Stomach smooth muscle (tissue), 2 donors: ENCODE data around the gene SMCO1.
"Not testable (repeated sequence)": the region's sequence is repeated elsewhere in the genome, so short reads cannot be mapped to it uniquely, and the experiment has no call there.

Experiments used
- H3K27ac ChIP-seq: one replicate; pipeline ENCODE4 v1.7.0; 2013; ENCODE audit warnings: mild to moderate bottlenecking, low read length, inconsistent platforms
- H3K27me3 ChIP-seq, 2 donors: one replicate each; pipeline ENCODE4 v1.7.0; 2013; ENCODE audit warnings: low read length in 2 of 2; ENCODE audit not compliant: insufficient read depth in 2 of 2, control insufficient read depth in 1 of 2
- H3K36me3 ChIP-seq, 2 donors: one replicate each; pipeline ENCODE4 v1.7.0; 2013; ENCODE audit warnings: low read length in 2 of 2; ENCODE audit not compliant: control insufficient read depth in 2 of 2, insufficient read depth in 2 of 2
- H3K4me1 ChIP-seq: one replicate; pipeline ENCODE4 v1.7.0; 2013; ENCODE audit warnings: low read length; ENCODE audit not compliant: control insufficient read depth, insufficient read depth
- H3K4me3 ChIP-seq, 2 donors: one replicate each; pipeline ENCODE4 v1.7.0; 2013; ENCODE audit warnings: low read length in 2 of 2
- H3K9ac ChIP-seq, 2 donors: one replicate each; pipeline ENCODE4 v1.7.0; 2013; ENCODE audit warnings: low read length in 2 of 2, mild to moderate bottlenecking in 1 of 2
- H3K9me3 ChIP-seq, 2 donors: one replicate each; pipeline ENCODE4 v1.7.0; 2013; ENCODE audit warnings: low read length in 2 of 2; ENCODE audit not compliant: control insufficient read depth in 2 of 2
- donor health status: healthy.
- donor health status: Pancreatic carcinoma.

Gene SMCO1

GRCh38 chr3:196493292-196493691 lies 21.9 kb downstream of the SMCO1 start:
- no peaks in the 10 kb centered on the region for H3K9me3 ChIP-seq
- no peak overlapping the region for H3K4me3 ChIP-seq
- H3K4me1 ChIP-seq: no peaks in the 10 kb centered on the region
- H3K27ac ChIP-seq: no peak overlapping the region
- no peak overlapping the region for H3K9ac ChIP-seq
- H3K36me3 ChIP-seq: no peaks in the 10 kb centered on the region
- H3K27me3 ChIP-seq: no peaks in the 10 kb centered on the region

GRCh38 chr3:196492080-196492479 lies 23.1 kb downstream of the SMCO1 start:
- Histone ChIP-seq H3K9me3 (no peaks in the 10 kb centered on the region), H3K27ac (no peak overlapping the region), H3K4me3 (no peak overlapping the region)

GRCh38 chr3:196489747-196490146 lies 25.4 kb downstream of the SMCO1 start:
- Histone ChIP-seq H3K27ac (no peak overlapping the region), H3K9me3 (no peaks in the 10 kb centered on the region), H3K9ac (no peak overlapping the region), H3K4me3 (no peak overlapping the region), H3K36me3 (peaks cover 15% of the 10 kb centered on the region in 2 donors), H3K4me1 (no peaks in the 10 kb centered on the region), H3K27me3 (no peaks in the 10 kb centered on the region)

More at GRCh38 chr3:196492080-196492479, 23.1 kb downstream of the SMCO1 start:
- Histone ChIP-seq H3K27me3 (no peaks in the 10 kb centered on the region), H3K36me3 (peaks cover 2 to 3% of the 10 kb centered on the region in 2 donors), H3K9ac (no peak overlapping the region), H3K4me1 (no peaks in the 10 kb centered on the region)

GRCh38 chr3:196486263-196486662 lies 28.9 kb downstream of the SMCO1 start:
- Histone ChIP-seq H3K9ac (no peak overlapping the region), H3K4me3 (no peak overlapping the region), H3K36me3 (peaks cover 31 to 37% of the 10 kb centered on the region in 2 donors), H3K9me3 (no peaks in the 10 kb centered on the region), H3K27ac (no peak overlapping the region), H3K27me3 (no peaks in the 10 kb centered on the region), H3K4me1 (no peaks in the 10 kb centered on the region)

GRCh38 chr3:196477678-196478077 lies 37.5 kb downstream of the SMCO1 start:
- H3K9me3 ChIP-seq: no peaks in the 10 kb centered on the region
- H3K4me3 ChIP-seq: no peak overlapping the region
- no peaks in the 10 kb centered on the region for H3K4me1 ChIP-seq
- no peaks in the 10 kb centered on the region for H3K27me3 ChIP-seq
- no peak overlapping the region for H3K27ac ChIP-seq
- H3K9ac ChIP-seq: no peak overlapping the region
- peaks cover 19 to 29% of the 10 kb centered on the region in 2 donors for H3K36me3 ChIP-seq

GRCh38 chr3:196472286-196472685 lies 42.9 kb downstream of the SMCO1 start:
- no peaks in the 10 kb centered on the region for H3K4me1 ChIP-seq
- peaks cover 21 to 24% of the 10 kb centered on the region in 2 donors for H3K36me3 ChIP-seq
- H3K9me3 ChIP-seq: no peaks in the 10 kb centered on the region
- H3K4me3 ChIP-seq: no peak overlapping the region
- no peaks in the 10 kb centered on the region for H3K27me3 ChIP-seq
- no peak overlapping the region for H3K9ac ChIP-seq
- no peak overlapping the region for H3K27ac ChIP-seq

GRCh38 chr3:196471551-196471950 lies 43.6 kb downstream of the SMCO1 start:
- no peak overlapping the region for H3K27ac ChIP-seq
- no peaks in the 10 kb centered on the region for H3K4me1 ChIP-seq
- no peaks in the 10 kb centered on the region for H3K9me3 ChIP-seq
- H3K4me3 ChIP-seq: no peak overlapping the region
- H3K36me3 ChIP-seq: peaks cover 21 to 24% of the 10 kb centered on the region in 2 donors
- H3K9ac ChIP-seq: no peak overlapping the region
- no peaks in the 10 kb centered on the region for H3K27me3 ChIP-seq

- H3K27me3 ChIP-seq, H3K4me3 ChIP-seq, H3K27ac ChIP-seq, H3K9ac ChIP-seq, H3K4me1 ChIP-seq, H3K9me3 ChIP-seq: not testable (repeated sequence)
- peaks cover 21 to 24% of the 10 kb centered on the region in 2 donors for H3K36me3 ChIP-seq
Observed at GRCh38 chr3:196470182-196470581, 45.0 kb downstream of the SMCO1 start.

GRCh38 chr3:196463804-196464203 lies 51.3 kb downstream of the SMCO1 start:
- Histone ChIP-seq H3K9ac (no peak overlapping the region), H3K9me3 (no peaks in the 10 kb centered on the region), H3K4me1 (no peaks in the 10 kb centered on the region), H3K4me3 (no peak overlapping the region), H3K36me3 (peaks cover 0 to 4% of the 10 kb centered on the region in 2 donors), H3K27ac (no peak overlapping the region), H3K27me3 (no peaks in the 10 kb centered on the region)

- Histone ChIP-seq H3K27ac (no peak overlapping the region), H3K9ac (no peak overlapping the region), H3K4me1 (no peaks in the 10 kb centered on the region), H3K9me3 (no peaks in the 10 kb centered on the region), H3K4me3 (no peak overlapping the region), H3K27me3 (no peaks in the 10 kb centered on the region), H3K36me3 (peaks cover 0 to 3% of the 10 kb centered on the region in 2 donors)
Observed at GRCh38 chr3:196463478-196463756, 51.7 kb downstream of the SMCO1 start.

- H3K27ac ChIP-seq, H3K4me3 ChIP-seq, H3K36me3 ChIP-seq, H3K27me3 ChIP-seq, H3K9ac ChIP-seq, H3K4me1 ChIP-seq, H3K9me3 ChIP-seq: not testable (repeated sequence)
Observed at GRCh38 chr3:196462680-196463477, 52.3 kb downstream of the SMCO1 start.
